ENCODE results near the gene PLSCR1. TPM values are rescaled to one million over a fixed set of nuclear protein-coding genes. Genes with fewer than 3 reads are reported as not detected.

The PLSCR1 gene
- total RNA-seq, 2 donors from 2014 or later = 189 to 250 TPM

GRCh38 chr3:146468234-146468633 lies 76.2 kb downstream of the PLSCR1 start:
- Histone ChIP-seq H3K4me1 (ENCODE audit: control insufficient read depth, insufficient read depth, low read length) (no peaks in the 10 kb centered on the region), H3K27me3 (ENCODE audit: control insufficient read depth, insufficient read depth, low read length, poor library complexity, severe bottlenecking) (no peaks in the 10 kb centered on the region), H3K27ac (ENCODE audit: low read depth, low read length) (no peak overlapping the region), H3K9me3 (ENCODE audit: control insufficient read depth, low read length) (no peaks in the 10 kb centered on the region), H3K9ac (ENCODE audit: extremely low read depth, low read length, poor library complexity, severe bottlenecking) (no peak overlapping the region), H3K36me3 (ENCODE audit: control insufficient read depth, insufficient read depth, low read length) (no peaks in the 10 kb centered on the region), H3K4me3 (ENCODE audit: low read length) (no peak overlapping the region)
- Mint-ChIP-seq H3K4me3 (no peak overlapping the region), H3K36me3 (ENCODE audit: low read depth) (peaks cover 4% of the 10 kb centered on the region), H3K4me1 (no peaks in the 10 kb centered on the region), H3K27ac (no peak overlapping the region), H3K9me3 (peaks cover 10% of the 10 kb centered on the region), H3K27me3 (ENCODE audit: insufficient read depth) (no peaks in the 10 kb centered on the region)
- no peak for DNase-seq
- WGBS, 2 experiments (ENCODE audit: insufficient coverage in 1 of 2, insufficient read length in 1 of 2) = 92 to 94% methylated on average over 4 of the region's 4 CpGs
- no peak for TF ChIP-seq CTCF (conservative IDR thresholded peaks at IDR 0.05)

- H3K9me3 ChIP-seq (ENCODE audit: control insufficient read depth, low read length) = no peaks in the 10 kb centered on the region
- TF ChIP-seq CTCF (conservative IDR thresholded peaks at IDR 0.05) = no peak
- no peak overlapping the region for H3K4me3 Mint-ChIP-seq
- no peaks in the 10 kb centered on the region for H3K36me3 ChIP-seq (ENCODE audit: control insufficient read depth, insufficient read depth, low read length)
- H3K27me3 Mint-ChIP-seq (ENCODE audit: insufficient read depth) = no peaks in the 10 kb centered on the region
- H3K9me3 Mint-ChIP-seq = peaks cover 11% of the 10 kb centered on the region
- no peak overlapping the region for H3K4me3 ChIP-seq (ENCODE audit: low read length)
- no peak overlapping the region for H3K9ac ChIP-seq (ENCODE audit: extremely low read depth, low read length, poor library complexity, severe bottlenecking)
- 100% methylated on average over 1 of the region's 1 CpG; no CpG with 5 or more reads in 1 of the 2 experiments for WGBS, 2 experiments (ENCODE audit: insufficient coverage in 1 of 2, insufficient read length in 1 of 2)
- no peak overlapping the region for H3K27ac ChIP-seq (ENCODE audit: low read depth, low read length)
- no peak for DNase-seq
- no peak overlapping the region for H3K27ac Mint-ChIP-seq
- H3K27me3 ChIP-seq (ENCODE audit: control insufficient read depth, insufficient read depth, low read length, poor library complexity, severe bottlenecking) = no peaks in the 10 kb centered on the region
- H3K4me1 ChIP-seq (ENCODE audit: control insufficient read depth, insufficient read depth, low read length) = no peaks in the 10 kb centered on the region
- H3K4me1 Mint-ChIP-seq = no peaks in the 10 kb centered on the region
- peaks cover 5% of the 10 kb centered on the region for H3K36me3 Mint-ChIP-seq (ENCODE audit: low read depth)
These were observed 77.8 kb downstream of the PLSCR1 start for GRCh38 chr3:146466604-146467003.

GRCh38 chr3:146465693-146466465 lies 78.5 kb downstream of the PLSCR1 start:
- DNase-seq = no peak
- no peak overlapping the region for H3K27ac ChIP-seq (ENCODE audit: low read depth, low read length)
- no peak for TF ChIP-seq CTCF (conservative IDR thresholded peaks at IDR 0.05)
- H3K4me1 ChIP-seq (ENCODE audit: control insufficient read depth, insufficient read depth, low read length) = no peaks in the 10 kb centered on the region
- no peak overlapping the region for H3K9ac ChIP-seq (ENCODE audit: extremely low read depth, low read length, poor library complexity, severe bottlenecking)
- Mint-ChIP-seq H3K4me1 (no peaks in the 10 kb centered on the region), H3K27me3 (ENCODE audit: insufficient read depth) (no peaks in the 10 kb centered on the region), H3K27ac (no peak overlapping the region), H3K9me3 (peaks cover 11% of the 10 kb centered on the region), H3K4me3 (no peak overlapping the region), H3K36me3 (ENCODE audit: low read depth) (peaks cover 5% of the 10 kb centered on the region)
- WGBS, 2 experiments (ENCODE audit: insufficient coverage in 1 of 2, insufficient read length in 1 of 2) = 95 to 100% methylated on average over 1 to 5 of the region's 6 CpGs
- no peaks in the 10 kb centered on the region for H3K36me3 ChIP-seq (ENCODE audit: control insufficient read depth, insufficient read depth, low read length)
- no peak overlapping the region for H3K4me3 ChIP-seq (ENCODE audit: low read length)
- H3K9me3 ChIP-seq (ENCODE audit: control insufficient read depth, low read length) = no peaks in the 10 kb centered on the region
- H3K27me3 ChIP-seq (ENCODE audit: control insufficient read depth, insufficient read depth, low read length, poor library complexity, severe bottlenecking) = no peaks in the 10 kb centered on the region

Other genes starting within 250 kb of the PLSCR1 start
- gene PLSCR2, start 75.0 kb downstream of the PLSCR1 start, total RNA-seq = 10 to 100 TPM in 1 of 2 donors, 1 to 10 TPM in 1; 3.0 to 17.7 TPM
- gene PLSCR5, start 60.7 kb upstream of the PLSCR1 start, total RNA-seq = not detected

Measured in endodermal cell (in vitro differentiated cells).